ENCODE results near the gene GALR2.
"Not testable (repeated sequence)": the region's sequence is repeated elsewhere in the genome, so short reads cannot be mapped to it uniquely, and the experiment has no call there.

GALR2 gene, protein sequence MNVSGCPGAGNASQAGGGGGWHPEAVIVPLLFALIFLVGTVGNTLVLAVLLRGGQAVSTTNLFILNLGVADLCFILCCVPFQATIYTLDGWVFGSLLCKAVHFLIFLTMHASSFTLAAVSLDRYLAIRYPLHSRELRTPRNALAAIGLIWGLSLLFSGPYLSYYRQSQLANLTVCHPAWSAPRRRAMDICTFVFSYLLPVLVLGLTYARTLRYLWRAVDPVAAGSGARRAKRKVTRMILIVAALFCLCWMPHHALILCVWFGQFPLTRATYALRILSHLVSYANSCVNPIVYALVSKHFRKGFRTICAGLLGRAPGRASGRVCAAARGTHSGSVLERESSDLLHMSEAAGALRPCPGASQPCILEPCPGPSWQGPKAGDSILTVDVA

DNA sequence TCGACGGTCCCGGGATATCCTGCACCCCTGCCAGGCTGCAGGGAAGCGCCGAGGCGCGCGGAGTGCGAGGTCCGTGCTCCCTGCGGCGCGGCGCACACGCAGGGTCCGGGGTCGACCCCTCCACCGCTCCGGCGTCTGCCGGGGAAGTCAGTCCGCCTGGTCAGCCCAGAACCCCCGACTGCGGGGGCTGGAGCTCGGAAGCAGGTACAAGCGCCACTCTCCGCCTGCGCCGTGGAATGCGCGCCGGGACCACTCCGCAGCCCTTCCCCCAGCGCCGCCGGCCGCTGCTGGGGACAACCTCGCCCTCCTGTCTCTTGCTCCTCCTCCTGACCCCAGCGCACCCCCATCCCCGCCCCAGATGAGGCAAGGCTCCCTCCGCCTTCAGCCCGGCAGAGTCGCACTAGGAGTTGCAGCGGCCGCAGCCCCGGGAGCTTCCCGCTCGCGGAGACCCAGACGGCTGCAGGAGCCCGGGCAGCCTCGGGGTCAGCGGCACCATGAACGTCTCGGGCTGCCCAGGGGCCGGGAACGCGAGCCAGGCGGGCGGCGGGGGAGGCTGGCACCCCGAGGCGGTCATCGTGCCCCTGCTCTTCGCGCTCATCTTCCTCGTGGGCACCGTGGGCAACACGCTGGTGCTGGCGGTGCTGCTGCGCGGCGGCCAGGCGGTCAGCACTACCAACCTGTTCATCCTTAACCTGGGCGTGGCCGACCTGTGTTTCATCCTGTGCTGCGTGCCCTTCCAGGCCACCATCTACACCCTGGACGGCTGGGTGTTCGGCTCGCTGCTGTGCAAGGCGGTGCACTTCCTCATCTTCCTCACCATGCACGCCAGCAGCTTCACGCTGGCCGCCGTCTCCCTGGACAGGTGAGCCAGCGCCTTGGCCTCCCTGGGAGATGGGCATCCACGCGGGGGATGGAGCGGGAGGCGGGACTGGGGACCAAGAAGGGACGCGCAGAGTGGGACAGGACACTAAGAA is at the start of gene GALR2:
Gene GALR2 (plus strand): TSS at position 392 of the 974 bp plus-strand sequence. CDS start 103 bp downstream, at position 495.
- DNase-seq (ENCODE audit: low read depth, low spot score) = no peak

DNA sequence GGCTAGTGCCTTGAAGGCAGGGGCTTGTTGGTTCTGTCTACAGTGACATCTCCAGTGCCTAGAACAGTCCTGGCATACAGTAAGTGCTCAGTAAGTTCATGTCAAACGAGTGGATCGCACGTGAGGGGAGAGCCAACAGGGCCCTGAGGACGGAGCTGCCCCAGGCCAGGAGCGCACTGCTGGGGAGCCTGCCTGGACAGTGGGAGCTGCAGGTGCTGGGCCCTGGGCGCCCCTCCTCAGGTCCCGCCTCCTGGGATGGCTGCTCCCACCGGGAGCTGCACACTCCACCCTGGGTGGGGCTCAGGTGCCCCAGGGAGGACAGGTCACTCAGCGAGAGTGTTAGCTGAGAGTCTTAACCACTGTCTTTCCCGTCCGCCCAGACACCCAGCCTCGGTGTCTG is 49.3 kb upstream of the GALR2 start:
- no peak for DNase-seq (ENCODE audit: low read depth, low spot score)

DNA sequence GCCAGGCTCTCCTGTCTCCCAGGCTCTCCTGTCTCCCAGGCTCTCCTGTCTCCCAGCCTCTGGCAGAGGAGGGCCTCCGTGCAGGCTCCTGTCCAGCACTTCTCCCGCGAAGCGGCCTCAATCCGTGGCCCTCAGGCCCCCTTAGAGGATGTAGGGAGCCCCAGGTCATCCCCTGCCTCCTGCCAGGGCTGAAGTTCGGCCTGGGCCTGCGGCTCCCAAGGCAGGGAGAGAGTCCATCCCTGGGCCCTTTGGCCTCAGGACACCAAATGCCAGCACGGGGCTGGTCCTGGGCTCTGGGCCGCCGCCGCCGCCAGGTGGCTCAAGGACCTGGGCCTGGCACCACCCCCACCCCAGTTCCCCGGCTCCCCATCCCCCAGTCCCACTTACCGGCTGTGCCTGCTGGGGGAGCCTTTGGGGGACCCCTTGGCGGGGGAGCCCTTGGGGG is 47.8 kb upstream of the GALR2 start:
- DNase-seq (ENCODE audit: low read depth, low spot score) = no peak

DNA sequence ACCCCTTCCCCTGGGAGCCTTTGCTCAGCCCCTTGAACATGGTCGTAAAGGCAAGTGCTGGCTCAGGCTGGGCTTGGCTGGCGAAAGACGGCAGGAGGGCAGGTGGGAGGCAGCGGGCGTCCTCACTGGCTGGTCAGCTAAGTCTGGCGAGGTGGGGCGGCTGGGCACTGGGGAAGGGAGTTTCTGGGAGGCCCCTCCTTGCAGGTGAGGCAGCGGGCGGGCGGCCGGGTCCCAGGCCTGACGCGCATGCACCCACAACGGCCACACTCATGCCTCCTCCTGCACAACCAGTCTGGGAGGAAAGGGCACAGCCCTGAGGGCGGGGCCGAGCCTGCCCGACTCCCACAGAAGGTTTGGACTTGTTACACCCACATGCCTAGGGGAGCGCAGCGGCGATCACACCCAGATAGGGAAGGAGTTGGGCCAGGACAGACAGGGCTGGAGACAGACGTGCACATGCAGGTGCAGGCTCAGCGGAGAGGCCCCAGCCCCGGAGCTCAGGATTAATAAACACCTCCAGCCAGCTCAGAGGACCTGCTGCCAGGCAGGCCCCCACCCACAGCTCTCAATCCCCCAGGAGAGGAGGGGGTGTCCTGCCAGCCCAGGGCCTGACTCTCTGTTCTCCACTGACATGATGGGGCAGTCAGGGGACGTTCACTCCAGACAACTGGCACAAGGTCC is 47.3 kb upstream of the GALR2 start, which contains the start of gene EVPL:
Gene EVPL (minus strand): TSS at position 148 of the 681 bp plus-strand sequence. CDS start 108 bp downstream, at position 40.
- no peak for DNase-seq (ENCODE audit: low read depth, low spot score)

DNA sequence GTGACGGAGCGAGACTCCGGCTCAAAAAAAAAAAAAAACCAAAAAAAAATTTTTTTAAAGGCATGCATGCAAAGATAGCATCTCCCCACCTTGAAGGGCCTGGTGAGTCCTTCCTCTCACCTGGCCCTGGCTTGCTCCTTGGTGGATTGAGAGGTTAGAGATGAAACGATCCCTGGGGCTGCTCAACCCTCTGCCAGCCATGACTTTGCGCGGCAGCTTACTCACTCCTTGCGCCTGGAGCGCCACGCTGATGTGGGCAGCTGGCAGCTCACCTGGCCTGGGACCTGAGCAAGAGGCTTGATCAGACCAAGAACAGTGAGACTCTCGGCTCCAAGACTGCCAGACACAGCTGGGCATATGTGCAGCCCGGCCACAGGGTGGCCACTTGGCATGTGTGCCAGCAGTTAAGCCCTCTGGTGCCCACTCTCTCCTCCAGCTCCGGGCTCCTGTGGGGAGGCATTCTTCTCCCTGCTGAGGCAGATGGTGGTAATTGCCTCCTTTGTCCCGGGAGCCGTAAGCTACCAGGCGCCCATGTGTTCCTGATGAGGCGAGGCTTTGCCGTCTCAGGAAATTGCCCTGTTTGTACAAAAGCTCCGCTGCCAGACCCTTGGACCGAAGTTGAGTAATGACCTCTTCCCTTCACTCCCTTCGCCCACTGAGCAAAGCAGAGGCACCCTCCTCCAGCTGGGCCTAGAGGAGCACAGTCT is 42.4 kb upstream of the GALR2 start:
- no peak for DNase-seq (ENCODE audit: low read depth, low spot score)

DNA sequence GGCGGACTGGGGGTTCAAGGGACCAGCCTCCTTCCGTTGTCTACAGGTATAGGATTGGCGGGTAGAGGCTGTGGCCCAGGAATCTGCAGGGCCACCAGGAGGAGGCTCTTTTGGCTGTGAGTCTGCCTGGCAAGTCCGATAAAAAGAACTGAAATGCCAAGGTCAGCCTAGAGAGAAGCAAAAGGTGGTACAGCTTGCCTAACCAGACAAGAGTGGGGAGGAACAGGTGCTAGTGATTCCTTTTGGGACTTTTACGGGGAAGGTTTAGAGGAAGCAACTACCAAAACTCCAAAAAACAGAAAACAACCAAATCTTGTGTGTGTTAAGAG is 41.8 kb upstream of the GALR2 start:
- no peak for DNase-seq (ENCODE audit: low read depth, low spot score)

DNA sequence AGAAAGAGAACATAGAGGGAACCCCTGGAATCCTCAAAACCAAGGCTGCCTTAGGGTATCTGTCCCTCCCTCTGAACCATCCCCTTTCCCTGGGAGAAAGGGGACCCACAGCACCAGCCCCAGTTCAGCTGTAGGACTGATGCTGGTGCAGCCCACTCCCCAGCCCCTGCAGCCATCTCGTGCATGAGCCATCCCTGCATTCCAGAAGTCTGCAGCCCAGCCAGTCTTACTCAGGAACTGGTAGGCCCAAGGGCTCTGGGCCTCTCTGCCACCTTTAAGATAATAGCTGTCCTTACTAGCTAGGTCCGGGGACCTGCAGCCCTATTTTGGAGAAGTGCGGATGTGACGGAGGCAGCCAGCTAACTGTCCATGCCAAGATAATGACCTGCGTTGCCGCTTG is 41.4 kb upstream of the GALR2 start:
- no peak for DNase-seq (ENCODE audit: low read depth, low spot score)

DNA sequence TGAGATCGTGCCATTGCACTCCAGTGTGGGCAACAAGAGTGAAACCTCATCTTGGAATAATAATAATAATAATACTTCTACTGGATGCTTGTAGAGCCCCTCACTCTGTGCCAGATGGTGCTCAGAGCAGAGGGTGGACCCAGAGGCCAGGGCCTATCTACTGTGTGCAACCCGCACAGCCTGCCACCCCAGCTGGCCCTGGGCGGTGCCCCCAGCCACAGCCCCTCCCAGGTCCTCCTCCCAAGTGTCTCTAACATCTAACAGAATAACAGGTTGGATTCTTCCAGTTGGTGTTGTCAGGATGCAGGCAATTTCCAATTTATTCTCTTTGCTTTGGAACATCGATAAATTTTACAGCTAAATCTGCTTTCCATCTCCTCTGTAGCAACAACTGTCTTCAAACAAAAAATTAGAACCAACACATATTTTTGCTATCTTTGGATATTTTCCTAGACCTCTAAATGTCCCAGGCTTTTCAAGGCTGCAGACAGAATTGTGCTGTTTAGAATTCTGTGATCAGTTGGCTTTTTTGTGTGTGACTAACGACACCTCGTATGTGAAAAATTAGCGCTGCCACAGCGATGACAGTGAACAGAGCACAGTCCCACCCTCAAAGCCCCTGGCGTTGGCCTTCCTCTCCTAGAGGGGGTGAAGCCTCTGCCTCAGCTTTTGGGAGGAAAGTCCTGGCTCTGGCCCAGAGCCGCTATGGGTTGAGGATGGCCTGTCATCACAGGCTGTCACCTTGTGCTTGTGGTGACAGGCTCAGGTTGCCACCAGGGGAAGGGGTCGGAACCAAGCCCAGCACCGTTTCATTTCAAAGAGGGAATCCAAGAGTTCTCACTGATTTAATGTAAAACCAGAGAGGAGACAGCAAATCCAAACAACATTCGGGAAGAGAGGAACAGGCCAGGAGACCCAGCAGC is 39.9 kb upstream of the GALR2 start:
- DNase-seq (ENCODE audit: low read depth, low spot score) = no peak

DNA sequence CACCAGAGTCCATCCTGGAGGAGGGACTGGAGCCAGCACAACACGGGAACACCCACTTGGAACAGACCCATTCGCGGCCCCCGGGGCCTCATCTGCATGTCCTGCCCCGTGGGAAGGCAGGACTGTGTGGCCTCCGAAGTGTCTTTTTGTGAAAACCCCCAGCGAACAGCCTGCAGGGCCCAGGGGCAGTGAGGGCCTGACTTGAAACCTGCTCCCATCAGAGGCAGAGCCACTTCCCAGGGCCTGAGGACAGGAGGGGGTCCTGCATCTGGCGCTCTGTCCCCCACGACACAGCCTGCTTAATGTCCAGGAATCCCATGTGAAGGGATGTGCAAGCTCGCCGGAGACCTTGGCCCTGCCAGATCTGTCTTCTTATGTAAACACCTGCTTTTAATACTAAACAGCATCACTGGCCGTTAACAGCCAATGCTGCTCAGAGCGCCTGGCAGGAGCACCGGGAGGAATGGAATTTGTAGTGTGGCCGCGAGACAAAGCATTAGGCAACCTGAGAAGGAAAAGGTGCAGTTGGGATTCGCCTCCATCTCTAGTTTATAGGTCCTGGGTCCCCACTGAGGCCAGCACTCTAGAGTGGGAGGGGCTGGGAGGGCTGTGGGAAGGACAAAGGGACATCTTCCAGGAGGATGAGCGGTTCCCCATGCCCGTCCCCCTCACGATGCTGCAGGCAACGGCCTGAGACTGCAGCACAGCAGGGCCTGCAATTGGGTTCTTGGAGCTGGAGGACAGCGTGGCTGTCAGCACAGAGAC is 37.9 kb upstream of the GALR2 start:
- DNase-seq (ENCODE audit: low read depth, low spot score) = no peak

DNA sequence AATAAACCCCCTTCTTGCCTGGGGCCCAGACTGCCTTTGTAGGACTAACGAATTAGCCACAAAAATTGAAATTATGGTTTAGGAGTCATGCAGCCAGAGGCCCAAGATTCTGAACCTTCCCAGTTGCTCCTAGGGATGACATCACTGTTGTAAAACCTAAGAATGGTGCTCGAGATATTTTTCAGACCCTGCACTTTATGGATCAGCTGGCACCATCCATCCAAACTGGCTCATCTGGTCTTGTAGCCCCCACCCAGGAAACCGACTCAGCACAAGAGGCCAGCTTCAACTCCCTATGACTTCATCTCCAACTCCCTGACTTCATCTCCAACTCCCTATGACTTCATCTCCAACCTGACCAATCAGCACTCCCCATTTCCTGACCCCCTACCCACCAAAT is 36.5 kb upstream of the GALR2 start:
- DNase-seq (ENCODE audit: low read depth, low spot score) = no peak

DNA sequence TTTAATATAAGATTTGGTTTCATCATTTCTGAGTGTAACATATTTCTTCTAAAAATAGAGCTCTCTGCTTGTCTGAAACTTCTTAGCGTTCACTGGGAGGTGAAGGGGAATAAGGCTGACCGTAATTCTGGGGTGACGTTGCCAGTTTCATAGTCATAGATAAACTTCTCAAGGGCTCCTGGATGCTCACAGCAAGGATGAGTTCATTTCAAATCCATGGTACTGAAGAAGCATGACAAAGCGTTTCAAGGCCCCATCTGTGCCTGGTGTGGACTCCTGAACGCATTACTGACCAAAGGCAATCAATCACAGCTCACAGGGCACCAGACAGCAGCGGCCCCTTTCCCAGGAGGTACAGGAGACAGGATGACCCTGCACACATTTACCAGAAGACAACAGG is 35.5 kb upstream of the GALR2 start:
- no peak for DNase-seq (ENCODE audit: low read depth, low spot score)

DNA sequence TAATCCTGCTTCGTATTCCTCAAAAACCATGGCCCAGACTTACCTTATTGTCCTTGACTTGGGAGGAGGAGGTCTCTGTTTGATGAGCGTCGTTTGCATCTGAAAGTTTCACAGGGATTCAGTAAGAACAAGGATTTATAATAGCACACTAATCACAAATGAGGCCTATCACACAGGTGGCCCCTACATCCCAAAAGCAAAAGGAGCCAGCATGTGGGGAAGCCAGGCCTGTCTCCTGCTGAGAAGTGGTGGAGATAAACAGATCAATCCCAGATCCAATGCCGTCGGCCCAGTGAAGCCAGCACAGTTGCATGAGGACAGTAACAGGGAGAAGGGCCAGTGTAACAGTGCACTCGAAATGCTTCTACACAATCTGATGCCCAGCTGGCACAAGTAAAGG is 34.2 kb upstream of the GALR2 start:
- no peak for DNase-seq (ENCODE audit: low read depth, low spot score)

DNA sequence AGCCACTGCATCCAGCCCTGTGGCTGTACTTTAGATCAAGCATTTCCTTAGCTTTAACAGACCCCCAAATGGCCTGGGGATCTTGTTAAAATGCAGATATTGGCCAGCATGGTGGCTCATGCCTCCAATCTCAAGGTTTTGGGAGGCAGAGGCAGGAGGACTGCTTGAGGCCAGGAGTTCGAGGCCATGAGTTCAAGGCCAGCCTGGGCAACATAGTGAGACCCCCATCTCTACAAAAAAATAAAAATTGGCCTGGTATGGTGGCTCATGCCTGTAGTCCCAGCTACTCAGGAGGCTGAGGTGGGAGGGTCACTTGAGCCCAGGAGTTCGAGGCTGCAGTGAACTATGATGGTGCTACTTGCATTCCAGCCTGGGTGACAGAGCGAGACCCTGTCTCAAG is 31.7 kb upstream of the GALR2 start:
- DNase-seq (ENCODE audit: low read depth, low spot score) = not testable (repeated sequence)

DNA sequence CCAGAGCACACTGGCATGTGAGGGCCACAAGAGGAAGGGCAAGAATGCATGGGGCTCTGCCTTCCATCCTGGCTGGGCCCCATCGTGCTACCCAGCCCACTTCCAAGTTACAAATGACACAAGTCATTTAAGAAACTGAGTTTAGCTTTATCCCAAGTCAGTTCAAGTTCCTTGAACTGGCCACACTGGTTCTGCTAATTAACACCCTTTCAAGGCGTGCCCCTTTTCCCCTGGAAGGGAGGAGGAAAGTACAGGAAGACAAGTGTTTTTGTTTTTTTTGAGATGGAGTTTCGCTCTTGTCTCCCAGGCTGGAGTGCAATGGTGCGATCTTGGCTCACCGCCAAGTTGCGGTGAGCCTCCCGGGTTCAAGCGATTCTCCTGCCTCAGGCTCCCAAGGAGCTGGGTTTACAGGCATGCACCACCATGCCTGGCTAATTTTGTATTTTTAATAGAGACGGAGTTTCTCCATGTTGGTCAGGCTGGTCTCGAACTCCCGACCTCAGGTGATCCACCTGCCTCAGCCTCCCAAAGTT is 30.0 kb upstream of the GALR2 start:
- not testable (repeated sequence) for DNase-seq (ENCODE audit: low read depth, low spot score)

DNA sequence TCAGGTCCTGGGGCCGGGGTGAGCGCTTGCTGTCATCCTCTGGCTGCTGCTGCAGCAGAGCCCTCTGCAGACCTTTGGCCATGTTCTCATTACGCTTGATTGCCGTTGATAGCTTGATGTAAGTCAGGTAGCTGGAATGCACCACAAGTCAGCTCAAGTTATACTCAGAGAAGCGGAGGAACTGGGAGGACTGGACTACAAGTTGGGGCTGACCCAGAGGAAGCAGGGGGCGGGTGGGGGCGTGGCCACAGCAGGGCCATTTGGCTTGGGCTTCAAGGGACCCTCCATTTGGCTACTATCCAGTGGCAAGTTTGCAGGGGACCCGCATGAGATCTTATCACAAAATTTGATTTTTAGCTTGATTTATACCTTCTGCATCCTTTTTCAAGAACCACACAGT is 28.5 kb upstream of the GALR2 start:
- no peak for DNase-seq (ENCODE audit: low read depth, low spot score)

DNA sequence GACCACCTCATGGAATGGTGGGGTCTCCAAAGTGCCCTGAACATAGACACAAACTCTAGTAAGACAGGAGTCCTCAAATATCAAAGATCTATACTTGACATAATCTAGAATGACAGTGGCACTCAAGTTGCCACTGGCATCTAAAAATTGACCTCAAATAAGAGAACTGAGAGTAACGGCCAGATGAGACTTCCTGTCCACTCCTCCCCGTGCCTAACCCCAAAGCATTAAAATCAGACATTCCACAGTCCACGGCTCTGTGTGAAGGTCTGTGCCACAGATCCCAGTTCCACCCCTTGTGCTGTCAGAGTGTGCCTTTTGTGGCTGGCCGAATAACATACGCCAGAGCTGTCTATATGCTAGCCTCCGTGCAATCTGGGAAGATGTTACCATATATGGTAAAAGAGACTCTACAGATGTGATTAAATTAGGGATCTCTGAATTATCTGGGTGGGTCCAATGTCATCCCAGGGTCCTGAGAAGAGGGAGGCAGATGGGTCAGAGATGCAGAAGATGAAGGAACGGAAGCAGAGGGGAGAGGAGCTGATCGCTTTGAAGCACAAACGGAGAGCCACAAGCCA is 26.5 kb upstream of the GALR2 start:
- DNase-seq (ENCODE audit: low read depth, low spot score) = no peak

DNA sequence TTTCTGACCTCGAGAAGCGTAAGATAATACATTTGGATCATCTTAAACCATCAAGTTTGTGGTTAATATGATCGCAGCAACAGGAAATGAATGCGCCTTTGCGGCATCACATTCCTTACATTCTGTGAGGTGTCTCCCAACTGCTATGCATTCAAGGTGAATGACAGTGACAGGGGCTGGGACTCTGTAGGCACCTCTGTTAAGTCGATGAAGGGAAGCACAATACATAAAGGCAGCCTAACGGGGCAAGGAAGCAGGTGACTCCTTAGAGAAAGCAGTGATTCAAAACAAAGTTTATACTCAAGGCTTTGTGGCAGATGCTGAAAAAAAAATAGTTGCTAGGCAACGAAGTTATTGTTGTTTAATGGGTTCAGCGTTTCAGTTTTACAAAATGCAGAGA is 25.9 kb upstream of the GALR2 start:
- no peak for DNase-seq (ENCODE audit: low read depth, low spot score)

DNA sequence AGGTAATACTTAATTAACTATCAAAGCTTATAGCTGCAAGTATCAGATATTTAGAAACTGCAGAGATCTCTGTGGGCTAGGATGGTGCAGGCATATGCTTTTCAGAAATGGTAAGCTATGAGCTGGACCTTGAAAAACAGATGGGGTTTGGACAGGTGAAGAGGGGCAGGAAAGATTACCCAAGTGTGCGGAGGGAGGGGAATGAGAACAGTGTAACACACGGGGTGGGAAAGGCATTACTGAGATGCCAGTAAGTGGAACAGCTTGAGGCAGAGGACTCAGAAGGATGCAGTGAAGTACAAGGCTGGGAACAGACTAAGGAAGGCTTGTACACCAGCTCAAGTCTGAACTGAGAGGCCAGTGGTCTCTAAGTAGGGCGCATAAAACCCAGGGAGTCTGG is 25.3 kb upstream of the GALR2 start:
- no peak for DNase-seq (ENCODE audit: low read depth, low spot score)
